A549 (cell line): ENCODE measurements around the gene NXN. TPM values are rescaled to one million over a fixed set of nuclear protein-coding genes. Genes with fewer than 3 reads are reported as not detected.

Source experiments
- ATAC-seq, 2 experiments: fragments of 200-7000 bp in 1 of 2; fragments of >200 bp in 1 of 2; cut with Nextera tagmentation in 1 of 2; cut with Tn5 transposase in 1 of 2; 3 replicates each; pipeline versions ENCODE4 v1.8.0 to v1.9.1; 2018 to 2020; ENCODE audit warnings: mild to moderate bottlenecking in 1 of 2, moderate library complexity in 1 of 2
- CTCF ChIA-PET: fragments of 300-600 bp; sonication (Branson Sonifier 250); formaldehyde crosslinking; extraction: SDS; loops from one replicate; lab custom pipeline; 2021; ENCODE audit warnings: antibody characterized with exemption, inconsistent platforms; lab: Yijun Ruan, JAX
- POLR2A ChIA-PET: fragments of 350-600 bp; formaldehyde crosslinking; extraction: SDS; loops from one replicate; lab custom pipeline; 2021; ENCODE audit warnings: antibody characterized with exemption, inconsistent platforms; lab: Yijun Ruan, JAX
- DNase-seq, 2 experiments: peaks; one replicate each; pipeline versions ENCODE4 v3.0.0 to v3.0.0-alpha.2; 2011 to 2016; ENCODE audit warnings: low read depth in 1 of 2, low spot score in 1 of 2
- FAIRE-seq: peaks from 2 replicates; lab custom pipeline; 2011; peaks lifted over from hg19 to GRCh38; lab: Jason Lieb, UNC
- H3K27ac ChIP-seq, 2 experiments: fragments of >200 bp; sonication (Bioruptor Twin); formaldehyde crosslinking; 3 replicates each; pipeline ENCODE4 v1.5.1; 2016 to 2017
- H3K4me1 ChIP-seq: fragments of >200 bp; sonication (Bioruptor Twin); formaldehyde crosslinking; 3 replicates; pipeline ENCODE4 v1.6.1; 2016
- H3K4me2 ChIP-seq: fragments of >200 bp; sonication (Bioruptor Twin); formaldehyde crosslinking; 3 replicates; pipeline ENCODE4 v1.6.1; 2016
- H3K4me3 ChIP-seq: fragments of >200 bp; sonication (Bioruptor Twin); formaldehyde crosslinking; 3 replicates; pipeline ENCODE4 v1.5.1; 2016
- H3K9me3 ChIP-seq: fragments of >200 bp; sonication (Bioruptor Twin); formaldehyde crosslinking; 3 replicates; pipeline ENCODE4 v1.6.1; 2016
- BCL3 ChIP-seq: fragments of >200 bp; sonication (Bioruptor Twin); formaldehyde crosslinking; IDR thresholded peaks from 3 replicates; pipeline ENCODE4 v1.6.1; 2016
- CBX2 ChIP-seq: fragments of 200-600 bp; sonication (generic); IDR thresholded peaks from 2 replicates; pipeline ENCODE4 v1.6.1; 2016; ENCODE audit warnings: low read depth, mild to moderate bottlenecking, borderline replicate concordance
- CBX8 ChIP-seq: fragments of 200-600 bp; sonication (generic); IDR thresholded peaks from 2 replicates; pipeline ENCODE4 v1.6.1; 2016
- CEBPB ChIP-seq, 2 experiments: fragments of >200 bp in 1 of 2; sonication (Bioruptor Twin) in 1 of 2; formaldehyde crosslinking in 1 of 2; IDR thresholded peaks; 2 replicates each; pipeline ENCODE4 v1.6.1; 2012 to 2016
- EHMT2 ChIP-seq: fragments of 200-600 bp; sonication (generic); IDR thresholded peaks from 2 replicates; pipeline ENCODE4 v1.6.1; 2016; ENCODE audit warnings: antibody characterized with exemption, low read depth, mild to moderate bottlenecking, moderate library complexity
- HOXA7 ChIP-seq: fragments of 250-450 bp; sonication (Bioruptor Pico); IDR thresholded peaks from 2 replicates; pipeline ENCODE4 v1.5.0; 2020; ENCODE audit warnings: mild to moderate bottlenecking, moderate library complexity
- JUNB ChIP-seq: fragments of >200 bp; sonication (Bioruptor Twin); formaldehyde crosslinking; IDR thresholded peaks from 2 replicates; pipeline ENCODE4 v1.6.1; 2016
- NFE2L2 ChIP-seq: fragments of 150-350 bp; conservative IDR thresholded peaks from 2 replicates; pipeline ENCODE4 v1.6.1; 2014; ENCODE audit warnings: low read length
- NPAS2 ChIP-seq: fragments of 250-450 bp; sonication (Bioruptor Pico); IDR thresholded peaks from 2 replicates; pipeline ENCODE4 v1.8.0; 2022; ENCODE audit warnings: mild to moderate bottlenecking, moderate library complexity, borderline replicate concordance
- PHF8 ChIP-seq: fragments of 200-600 bp; sonication (generic); IDR thresholded peaks from 2 replicates; pipeline ENCODE4 v1.6.1; 2016; ENCODE audit warnings: low read depth, mild to moderate bottlenecking, antibody characterized with exemption, moderate library complexity, borderline replicate concordance
- POLR2AphosphoS2 ChIP-seq: conservative IDR thresholded peaks from 2 replicates; pipeline ENCODE4 v1.6.1; 2012; ENCODE audit warnings: low read length, improper control_type of control experiment, inconsistent platforms
- REST ChIP-seq: fragments of 200-600 bp; sonication (generic); IDR thresholded peaks from 2 replicates; pipeline ENCODE4 v1.6.1; 2016; ENCODE audit warnings: antibody characterized with exemption, mild to moderate bottlenecking, moderate library complexity
- TFCP2L1 ChIP-seq: fragments of 250-450 bp; sonication (Bioruptor Pico); IDR thresholded peaks from 2 replicates; pipeline ENCODE4 v1.5.0; 2021; ENCODE audit warnings: mild to moderate bottlenecking
- WGBS: methylation state at CpG from one replicate; pipeline ENCODE4 v1.1.6; 2017; ENCODE audit errors: missing lambda C conversion rate; 5-methylcytosine and 5-hydroxymethylcytosine counted together
- polyA plus RNA-seq, 4 experiments: library from polyadenylated mRNA; depleted of rRNA in 3 of 4; stranded (reverse); fragments of >200 nt; fragmentation: RNase III in 1 of 4; extraction: RNeasy Plus Mini Kit Qiagen cat#74134 plus additional on column Dnase treatment in 1 of 4; gene quantifications; 2 replicates in 3 of 4; 3 replicates in 1 of 4; pipeline ENCODE4 v1.2.3, GENCODE V29; 2011 to 2017
- TF ChIP-seq, protein P1 (sequence below): IDR thresholded peaks from 2 replicates; pipeline ENCODE4 v1.6.1; 2012

Gene NXN
- polyA plus RNA-seq, 2 of the 4 experiments (the other 2 are of a cell fraction): 24.6 to 31.1 TPM

DNA sequence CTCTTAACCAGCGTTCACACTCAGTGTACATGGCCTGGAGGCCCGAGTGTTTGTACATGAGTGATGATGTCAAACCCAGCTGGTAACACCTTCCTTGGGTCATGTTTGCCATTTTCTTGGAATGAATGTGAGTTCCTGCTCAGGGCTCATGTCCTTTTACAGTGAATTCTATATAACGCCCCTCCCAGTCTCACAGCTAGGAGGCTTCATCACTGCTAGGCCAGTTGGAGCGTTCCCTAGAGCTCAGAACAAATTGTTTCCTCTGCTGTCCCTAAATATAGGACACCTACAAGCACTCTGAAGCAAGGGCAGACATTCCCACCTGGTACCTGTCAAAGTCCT, 22.8 kb upstream of the NXN start:
- peaks cover 13% of the 10 kb centered on the region for H3K4me1 ChIP-seq
- WGBS: 89% methylated on average over 4 of the region's 4 CpGs
- ChIA-PET POLR2A (no interaction called here), CTCF (interaction anchor here (1.1 to 8.3 kb wide), 4 partner anchors 12 to 56 kb away, joined by 3 to 121 read pairs (median 26); partner anchors contain the start of gene NXN)
- H3K27ac ChIP-seq: no peak overlapping the region
- H3K9me3 ChIP-seq: no peaks in the 10 kb centered on the region
- ATAC-seq: no peak
- no peak overlapping the region for H3K4me2 ChIP-seq
- FAIRE-seq: peak; percentile 18
- H3K4me3 ChIP-seq: no peak overlapping the region
- no peak for DNase-seq
- TF ChIP-seq POLR2AphosphoS2: 0 out of 2 replicates have a peak, but pooled peaks have one; percentile 81
- TF ChIP-seq REST: 0 out of 2 replicates have a peak, but pooled peaks have one; percentile 3
- no peak for TF ChIP-seq HOXA7 (CRISPR knock-in tag)

DNA sequence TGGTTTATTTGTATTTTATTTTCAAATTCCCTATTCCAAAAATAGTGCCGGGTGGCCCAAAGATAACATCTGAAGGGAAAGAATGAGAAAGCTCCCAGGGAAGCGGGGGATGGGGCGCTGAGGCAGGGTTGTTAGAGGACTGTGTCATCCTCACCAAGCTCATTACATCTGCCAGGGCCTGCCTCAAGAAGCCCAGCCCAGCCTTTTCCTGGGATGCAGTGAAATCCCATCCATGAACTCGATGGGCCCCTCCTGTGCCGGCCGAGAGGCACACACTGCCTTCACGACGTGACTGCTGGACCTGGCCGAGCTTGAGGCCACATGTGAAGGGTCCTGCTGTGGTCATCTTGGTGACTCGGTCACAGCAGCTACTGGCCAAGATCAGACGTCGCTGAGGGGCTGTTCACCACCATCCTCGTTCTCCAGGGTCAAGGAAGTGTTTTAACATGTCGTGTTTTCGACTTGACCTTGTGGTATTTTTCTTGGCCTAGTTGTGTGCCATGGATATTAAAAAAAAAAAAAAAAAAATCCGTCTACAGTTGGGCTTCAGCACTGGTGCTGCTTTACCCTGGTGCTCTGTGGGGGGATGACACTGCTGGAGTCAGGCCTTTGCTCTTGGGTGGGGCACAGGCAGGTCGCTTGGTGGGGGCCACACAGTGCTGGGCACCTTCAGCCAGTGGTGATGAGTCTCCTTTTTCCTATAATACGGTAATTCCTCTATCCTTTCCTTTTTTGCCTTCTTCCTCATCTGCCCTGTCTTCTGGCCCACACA, 22.2 kb upstream of the NXN start:
- FAIRE-seq (no peak), DNase-seq (no peak), ATAC-seq (no peak)
- POLR2A ChIA-PET: no interaction called here
- peaks cover 13% of the 10 kb centered on the region for H3K4me1 ChIP-seq
- no peak overlapping the region for H3K4me3 ChIP-seq
- no peak for TF ChIP-seq REST
- TF ChIP-seq CBX8: no peak
- no peak for TF ChIP-seq BCL3
- TF ChIP-seq NFE2L2: no peak
- TF ChIP-seq CBX2: no peak
- no peak for TF ChIP-seq PHF8
- no peak for TF ChIP-seq JUNB
- TF ChIP-seq TFCP2L1 (CRISPR knock-in tag): no peak
- TF ChIP-seq EHMT2: no peak
- TF ChIP-seq, protein P1, sequence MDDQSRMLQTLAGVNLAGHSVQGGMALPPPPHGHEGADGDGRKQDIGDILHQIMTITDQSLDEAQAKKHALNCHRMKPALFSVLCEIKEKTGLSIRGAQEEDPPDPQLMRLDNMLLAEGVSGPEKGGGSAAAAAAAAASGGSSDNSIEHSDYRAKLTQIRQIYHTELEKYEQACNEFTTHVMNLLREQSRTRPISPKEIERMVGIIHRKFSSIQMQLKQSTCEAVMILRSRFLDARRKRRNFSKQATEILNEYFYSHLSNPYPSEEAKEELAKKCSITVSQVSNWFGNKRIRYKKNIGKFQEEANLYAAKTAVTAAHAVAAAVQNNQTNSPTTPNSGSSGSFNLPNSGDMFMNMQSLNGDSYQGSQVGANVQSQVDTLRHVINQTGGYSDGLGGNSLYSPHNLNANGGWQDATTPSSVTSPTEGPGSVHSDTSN: no peak
- TF ChIP-seq NPAS2 (CRISPR knock-in tag): no peak
- TF ChIP-seq CEBPB (IDR thresholded peaks at IDR 0.05): no peak
- TF ChIP-seq, all 56 proteins: peak for 0
- Histone ChIP-seq H3K4me2 (no peak overlapping the region), H3K9me3 (no peaks in the 10 kb centered on the region), H3K27ac (no peak overlapping the region)
- WGBS: 87% methylated on average over 18 of the region's 18 CpGs
- CTCF ChIA-PET: interaction anchor here (0.9 to 8.3 kb wide), 13 partner anchors 9 to 590 kb away, joined by 3 to 121 read pairs (median 5); partner anchors contain the start of genes NXN and VPS53
